HepG2 (cell line): ENCODE data around the gene LSM10.

Source experiments
- ARNTL ChIP-seq: sonication (generic); formaldehyde crosslinking; IDR thresholded peaks from 2 replicates; pipeline ENCODE4 v1.4.0; 2020; ENCODE audit warnings: mild to moderate bottlenecking, missing genetic modification reagents
- ATM ChIP-seq: fragments of 450-650 bp; IDR thresholded peaks from 2 replicates; pipeline ENCODE4 v1.7.1; 2017; ENCODE audit warnings: mild to moderate bottlenecking, borderline replicate concordance
- BHLHE40 ChIP-seq: IDR thresholded peaks from 2 replicates; pipeline ENCODE4 v1.6.1; 2011; ENCODE audit warnings: low read length, improper control_type of control experiment
- CTCF ChIP-seq: sonication (generic); formaldehyde crosslinking; IDR thresholded peaks from 2 replicates; pipeline ENCODE4 v1.5.0; 2020; ENCODE audit warnings: mild to moderate bottlenecking, missing genetic modification reagents, moderate library complexity
- PHF20 ChIP-seq: sonication (generic); formaldehyde crosslinking; IDR thresholded peaks from 2 replicates; pipeline ENCODE4 v1.5.0; 2020; ENCODE audit warnings: mild to moderate bottlenecking, missing genetic modification reagents
- POLR2A ChIP-seq, 2 experiments: IDR thresholded peaks; 2 replicates each; pipeline ENCODE4 v1.6.1; 2011; ENCODE audit warnings: low read depth in 2 of 2, low read length in 2 of 2, mild to moderate bottlenecking in 1 of 2, moderate library complexity in 1 of 2; ENCODE audit not compliant: insufficient read depth in 1 of 2
- RXRA ChIP-seq: sonication (generic); formaldehyde crosslinking; IDR thresholded peaks from 2 replicates; pipeline ENCODE4 v1.5.1; 2020; ENCODE audit warnings: missing genetic modification reagents
- TBL1XR1 ChIP-seq: fragments of 150-350 bp; IDR thresholded peaks from 2 replicates; pipeline ENCODE4 v1.6.1; 2014; ENCODE audit warnings: borderline replicate concordance, low read length; ENCODE audit not compliant: partially characterized antibody
- ZBTB8A ChIP-seq: sonication (generic); formaldehyde crosslinking; IDR thresholded peaks from 2 replicates; pipeline ENCODE4 v1.4.0; 2020; ENCODE audit warnings: mild to moderate bottlenecking, low read depth, missing genetic modification reagents, borderline replicate concordance
- ZNF782 ChIP-seq: sonication (generic); formaldehyde crosslinking; IDR thresholded peaks from 2 replicates; pipeline ENCODE4 v1.4.0; 2020; ENCODE audit warnings: missing genetic modification reagents, mild to moderate bottlenecking, borderline replicate concordance
- TF ChIP-seq, protein P1 (sequence below): sonication (generic); formaldehyde crosslinking; IDR thresholded peaks from 2 replicates; pipeline ENCODE4; 2020; ENCODE audit warnings: missing genetic modification reagents, mild to moderate bottlenecking, borderline replicate concordance

DNA sequence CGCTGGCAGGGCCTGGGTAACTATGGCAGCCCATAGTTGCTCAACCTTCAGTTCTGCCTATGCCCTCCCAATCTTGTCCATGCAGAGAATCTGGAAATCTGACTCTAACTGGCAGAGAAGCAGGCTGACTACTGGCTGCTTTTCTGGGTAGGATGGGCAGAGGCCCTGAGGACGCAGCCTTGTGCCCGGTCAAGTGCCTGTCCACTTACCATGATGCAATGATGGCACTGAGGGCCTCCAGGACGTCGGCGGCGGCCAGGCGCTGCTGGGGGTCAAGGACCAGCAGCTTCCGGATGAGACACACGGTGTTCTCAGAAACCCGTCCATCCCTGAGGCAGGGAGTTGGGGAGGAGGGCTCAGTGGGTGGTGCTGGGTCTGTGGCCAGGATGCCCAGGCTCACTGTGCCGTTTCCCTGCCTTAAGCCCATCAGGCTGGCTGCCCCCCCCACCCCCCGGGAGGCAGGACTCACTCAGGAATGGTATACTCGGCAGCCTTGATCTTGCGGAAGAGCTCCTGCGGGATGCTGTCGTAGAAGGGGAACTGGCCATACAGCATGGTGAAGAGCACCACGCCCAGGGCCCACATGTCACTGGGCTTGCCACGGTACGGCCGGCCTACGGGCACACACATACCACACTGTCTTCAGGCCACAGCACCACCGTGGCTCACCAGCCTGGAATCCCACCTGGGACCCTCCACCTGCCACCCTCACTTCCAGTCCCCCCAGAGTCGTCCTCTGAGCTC, 53.9 kb downstream of the LSM10 start:
- TF ChIP-seq POLR2A (IDR thresholded peaks at IDR 0.05; ENCODE audit: insufficient read depth in 1 of 2, low read depth in 2 of 2, low read length in 2 of 2) (no peak), ARNTL (CRISPR knock-in tag) (no peak), CTCF (CRISPR knock-in tag) (no peak), TBL1XR1 (no peak), PHF20 (CRISPR knock-in tag) (no peak), ATM (no peak), RXRA (no peak), ZBTB8A (CRISPR knock-in tag) (no peak), BHLHE40 (no peak), ZNF782 (CRISPR knock-in tag) (no peak)
- TF ChIP-seq, protein P1, sequence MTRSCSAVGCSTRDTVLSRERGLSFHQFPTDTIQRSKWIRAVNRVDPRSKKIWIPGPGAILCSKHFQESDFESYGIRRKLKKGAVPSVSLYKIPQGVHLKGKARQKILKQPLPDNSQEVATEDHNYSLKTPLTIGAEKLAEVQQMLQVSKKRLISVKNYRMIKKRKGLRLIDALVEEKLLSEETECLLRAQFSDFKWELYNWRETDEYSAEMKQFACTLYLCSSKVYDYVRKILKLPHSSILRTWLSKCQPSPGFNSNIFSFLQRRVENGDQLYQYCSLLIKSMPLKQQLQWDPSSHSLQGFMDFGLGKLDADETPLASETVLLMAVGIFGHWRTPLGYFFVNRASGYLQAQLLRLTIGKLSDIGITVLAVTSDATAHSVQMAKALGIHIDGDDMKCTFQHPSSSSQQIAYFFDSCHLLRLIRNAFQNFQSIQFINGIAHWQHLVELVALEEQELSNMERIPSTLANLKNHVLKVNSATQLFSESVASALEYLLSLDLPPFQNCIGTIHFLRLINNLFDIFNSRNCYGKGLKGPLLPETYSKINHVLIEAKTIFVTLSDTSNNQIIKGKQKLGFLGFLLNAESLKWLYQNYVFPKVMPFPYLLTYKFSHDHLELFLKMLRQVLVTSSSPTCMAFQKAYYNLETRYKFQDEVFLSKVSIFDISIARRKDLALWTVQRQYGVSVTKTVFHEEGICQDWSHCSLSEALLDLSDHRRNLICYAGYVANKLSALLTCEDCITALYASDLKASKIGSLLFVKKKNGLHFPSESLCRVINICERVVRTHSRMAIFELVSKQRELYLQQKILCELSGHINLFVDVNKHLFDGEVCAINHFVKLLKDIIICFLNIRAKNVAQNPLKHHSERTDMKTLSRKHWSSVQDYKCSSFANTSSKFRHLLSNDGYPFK (CRISPR knock-in tag) = no peak
